GM12878 (cell line): Measurements from ENCODE around the gene GRIK3. TPM values are rescaled to one million over a fixed set of nuclear protein-coding genes. Genes with fewer than 3 reads are reported as not detected.

Source experiments
- ATAC-seq: fragments of 200-7000 bp; cut with Tn5 transposase; 3 replicates; pipeline ENCODE4 v1.9.1; 2020; ENCODE audit warnings: mild to moderate bottlenecking, moderate library complexity
- BruUV-seq: library from RNA; stranded (reverse); fragments of 400-500 nt; replicated peaks from 2 replicates; lab custom pipeline; 2021; lab: Mats Ljungman, UMichigan
- CTCF ChIA-PET: fragments of 300-600 bp; sonication (Branson Sonifier 250); formaldehyde crosslinking; extraction: SDS; loops from one replicate; lab custom pipeline; 2021; ENCODE audit warnings: inconsistent platforms; lab: Yijun Ruan, JAX
- POLR2A ChIA-PET: fragments of 350-600 bp; formaldehyde crosslinking; extraction: SDS; loops from one replicate; lab custom pipeline; 2021; ENCODE audit warnings: inconsistent platforms; lab: Charles Lee
- RAD21 ChIA-PET: fragments of 300-600 bp; sonication (Branson Sonifier 250); formaldehyde crosslinking; loops from one replicate; lab custom pipeline; 2023; ENCODE audit warnings: antibody characterized with exemption; ENCODE audit not compliant: unreplicated experiment; lab: Charles Lee
- SMC1A ChIA-PET: fragments of 300-600 bp; sonication (Branson Sonifier 250); formaldehyde crosslinking; loops from one replicate; lab custom pipeline; 2023; ENCODE audit not compliant: unreplicated experiment, uncharacterized antibody; lab: Charles Lee
- DNase-seq: peaks from one replicate; pipeline ENCODE4 v3.0.0-alpha.2; 2011; ENCODE audit warnings: low read depth, low spot score
- FAIRE-seq: peaks from 3 replicates; lab custom pipeline; 2011; peaks lifted over from hg19 to GRCh38; lab: Jason Lieb, UNC
- H2AFZ ChIP-seq: 2 replicates; pipeline ENCODE4 v1.6.0; 2011; ENCODE audit warnings: low read depth, low read length, control low read depth; ENCODE audit not compliant: control insufficient read depth
- H3K27ac ChIP-seq: 2 replicates; pipeline ENCODE4 v1.5.1; 2011; ENCODE audit warnings: control low read depth; ENCODE audit not compliant: control insufficient read depth, insufficient read depth
- H3K27me3 ChIP-seq, 2 experiments: replicated peaks in 1 of 2; 2 replicates each; pipeline versions ENCODE4 v1.6.0 to v1.6.1; 2011; ENCODE audit warnings: low read length in 1 of 2; ENCODE audit not compliant: control insufficient read depth in 2 of 2, insufficient read depth in 2 of 2
- H3K36me3 ChIP-seq, 2 experiments: 2 replicates each; pipeline ENCODE4 v1.5.1; 2011; ENCODE audit warnings: low read length in 1 of 2; ENCODE audit not compliant: control insufficient read depth in 2 of 2, insufficient read depth in 2 of 2
- H3K4me1 ChIP-seq: 2 replicates; pipeline ENCODE4 v1.6.1; 2011; ENCODE audit warnings: mild to moderate bottlenecking, low read length, moderate library complexity, mixed read lengths; ENCODE audit not compliant: control insufficient read depth, insufficient read depth
- H3K4me2 ChIP-seq: 2 replicates; pipeline ENCODE4 v1.6.0; 2011; ENCODE audit warnings: control low read depth; ENCODE audit not compliant: control insufficient read depth, insufficient read depth
- H3K4me3 ChIP-seq: fragments of 200-600 bp; sonication (generic); 2 replicates; pipeline ENCODE4 v1.5.1; 2016
- H3K79me2 ChIP-seq: 2 replicates; pipeline ENCODE4 v1.6.0; 2011; ENCODE audit warnings: low read length; ENCODE audit not compliant: control insufficient read depth, insufficient read depth
- H3K9ac ChIP-seq: 2 replicates; pipeline ENCODE4 v1.8.0; 2011; ENCODE audit warnings: low read length, control low read depth, mixed read lengths; ENCODE audit not compliant: control insufficient read depth, insufficient read depth
- H3K9me3 ChIP-seq: replicated peaks from 3 replicates; pipeline ENCODE4 v1.5.1; 2011; ENCODE audit warnings: mild to moderate bottlenecking, low read length; ENCODE audit not compliant: control insufficient read depth, insufficient read depth
- H4K20me1 ChIP-seq: 2 replicates; pipeline ENCODE4 v1.6.0; 2011; ENCODE audit not compliant: control insufficient read depth, insufficient read depth
- BACH1 ChIP-seq: fragments of 450-650 bp; IDR thresholded peaks from 2 replicates; pipeline ENCODE4 v1.6.1; 2017; ENCODE audit warnings: mild to moderate bottlenecking, borderline replicate concordance
- CREB1 ChIP-seq: IDR thresholded peaks from 2 replicates; pipeline ENCODE4 v1.6.1; 2012; ENCODE audit warnings: low read depth, mild to moderate bottlenecking, inconsistent platforms
- CREM ChIP-seq: IDR thresholded peaks from 2 replicates; pipeline ENCODE4 v1.6.1; 2014; ENCODE audit warnings: antibody characterized with exemption, low read depth
- ETV6 ChIP-seq, 2 experiments: fragments of 450-650 bp in 1 of 2; IDR thresholded peaks in 1 of 2; conservative IDR thresholded peaks in 1 of 2; 2 replicates each; pipeline ENCODE4 v1.6.1; 2014; ENCODE audit warnings: antibody characterized with exemption in 1 of 2, borderline replicate concordance in 1 of 2, low read depth in 1 of 2, mild to moderate bottlenecking in 1 of 2, moderate library complexity in 1 of 2
- HCFC1 ChIP-seq: fragments of 150-350 bp; IDR thresholded peaks from 2 replicates; pipeline ENCODE4 v1.6.1; 2014; ENCODE audit warnings: low read length
- POLR2A ChIP-seq: IDR thresholded peaks from 2 replicates; pipeline ENCODE4 v1.6.1; 2011; ENCODE audit warnings: low read depth, mild to moderate bottlenecking, low read length
- RBBP5 ChIP-seq: fragments of 200-600 bp; sonication (generic); conservative IDR thresholded peaks from 2 replicates; pipeline ENCODE4 v1.6.1; 2016
- REST ChIP-seq: IDR thresholded peaks from 2 replicates; pipeline ENCODE4 v1.6.1; 2012; ENCODE audit warnings: mild to moderate bottlenecking, low read depth, low read length
- SREBF1 ChIP-seq: IDR thresholded peaks from 2 replicates; pipeline ENCODE4 v1.6.1; 2012; ENCODE audit warnings: mild to moderate bottlenecking, low read length
- USF2 ChIP-seq: IDR thresholded peaks from 2 replicates; pipeline ENCODE4 v1.6.1; 2011; ENCODE audit warnings: low read depth, low read length, improper control_type of control experiment, borderline replicate concordance
- WGBS: methylation state at CpG from one replicate; pipeline ENCODE4 v1.1.6; 2016; ENCODE audit warnings: low lambda C conversion rate; ENCODE audit not compliant: insufficient replicate concordance, insufficient coverage; ENCODE audit errors: missing lambda C conversion rate; 5-methylcytosine and 5-hydroxymethylcytosine counted together
- in situ Hi-C: fragments of 300-500 bp; cut with MboI; formaldehyde crosslinking; loops from 9 replicates; pipeline ENCODE4 v1.14.3; 2018; ENCODE audit warnings: mixed read lengths
- intact Hi-C: fragments of 100-400 bp; cut with micrococcal nuclease; formaldehyde crosslinking; loops from one replicate; pipeline ENCODE4 v1.14.2; 2022; ENCODE audit not compliant: unreplicated experiment
- polyA plus RNA-seq, 11 experiments: library from polyadenylated mRNA; depleted of rRNA in 4 of 11; unstranded in 6 of 11; stranded (reverse) in 5 of 11; fragments of >200 nt; fragmentation: Nextera tagmentation in 4 of 11; fragmentation: Illumina TruSeq in 1 of 11; extraction: Ambion mirVana in 4 of 11; extraction: Trizol in 1 of 11; gene quantifications; 1 replicate in 1 of 11; 2 replicates in 10 of 11; pipeline versions ENCODE4 v1.2.1 to v1.2.3, GENCODE V29; 2011 to 2016; ENCODE audit warnings: inconsistent platforms in 2 of 11, missing spikeins in 2 of 11, low read depth in 1 of 11
- total RNA-seq, 4 experiments: library from RNA; depleted of rRNA in 3 of 4; stranded (reverse); fragments of >200 nt in 3 of 4; fragmentation: Illumina TruSeq in 1 of 4; extraction: Trizol in 1 of 4; gene quantifications; 2 replicates each; pipeline versions ENCODE4 v1.2.1 to v1.2.3, GENCODE V29; 2013 to 2021

GRIK3 gene
- total and polyA plus RNA-seq, 10 of the 15 experiments (the other 5 are each of a cell fraction or from before 2014, with no cell fraction given) = not detected

DNA sequence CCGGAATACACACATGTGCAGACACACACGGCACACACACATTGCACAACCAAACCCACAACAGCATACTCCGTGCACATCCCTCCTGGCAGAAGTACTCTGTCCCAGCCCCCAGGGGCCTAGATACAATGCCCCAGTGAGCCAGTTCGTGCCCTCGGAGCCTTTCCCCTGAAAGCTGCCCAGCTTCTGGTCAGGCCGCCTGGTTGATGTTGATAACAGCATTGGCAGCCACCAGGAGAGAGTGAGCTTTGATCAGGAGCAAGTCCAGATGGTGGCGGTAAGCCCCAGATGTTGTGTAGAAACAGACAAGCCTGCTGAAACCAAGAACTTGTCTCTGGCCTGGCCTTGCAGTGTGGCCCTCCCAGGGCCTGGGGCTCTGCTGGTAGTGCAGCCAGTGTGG, 109.1 kb downstream of the GRIK3 start:
- SMC1A ChIA-PET = no interaction called here
- H3K27me3 ChIP-seq = no peaks in the 10 kb centered on the region; a peak in 1 of 4 replicates
- no peak overlapping the region for H3K4me2 ChIP-seq
- H4K20me1 ChIP-seq = no peaks in the 10 kb centered on the region
- no peaks in the 10 kb centered on the region for H3K9me3 ChIP-seq
- FAIRE-seq = no peak
- H2AFZ ChIP-seq = no peak overlapping the region
- RAD21 ChIA-PET = no interaction called here
- no peak for ATAC-seq
- no peaks in the 10 kb centered on the region for H3K36me3 ChIP-seq
- TF ChIP-seq HCFC1 = no peak
- TF ChIP-seq RBBP5 = no peak
- no peak for TF ChIP-seq USF2
- no peak for TF ChIP-seq SREBF1
- TF ChIP-seq BACH1 = no peak
- TF ChIP-seq POLR2A = no peak
- DNase-seq = no peak
- intact Hi-C loops (no loop called here), in situ Hi-C loops (no loop called here)
- H3K79me2 ChIP-seq = no peaks in the 10 kb centered on the region
- H3K4me1 ChIP-seq = no peaks in the 10 kb centered on the region
- no peak overlapping the region for H3K9ac ChIP-seq
- CTCF ChIA-PET = no interaction called here
- POLR2A ChIA-PET = no interaction called here
- H3K27ac ChIP-seq = no peak overlapping the region
- BruUV-seq = no TSS peak
- no peak overlapping the region for H3K4me3 ChIP-seq
- 14% methylated on average over 7 of the region's 7 CpGs for WGBS

DNA sequence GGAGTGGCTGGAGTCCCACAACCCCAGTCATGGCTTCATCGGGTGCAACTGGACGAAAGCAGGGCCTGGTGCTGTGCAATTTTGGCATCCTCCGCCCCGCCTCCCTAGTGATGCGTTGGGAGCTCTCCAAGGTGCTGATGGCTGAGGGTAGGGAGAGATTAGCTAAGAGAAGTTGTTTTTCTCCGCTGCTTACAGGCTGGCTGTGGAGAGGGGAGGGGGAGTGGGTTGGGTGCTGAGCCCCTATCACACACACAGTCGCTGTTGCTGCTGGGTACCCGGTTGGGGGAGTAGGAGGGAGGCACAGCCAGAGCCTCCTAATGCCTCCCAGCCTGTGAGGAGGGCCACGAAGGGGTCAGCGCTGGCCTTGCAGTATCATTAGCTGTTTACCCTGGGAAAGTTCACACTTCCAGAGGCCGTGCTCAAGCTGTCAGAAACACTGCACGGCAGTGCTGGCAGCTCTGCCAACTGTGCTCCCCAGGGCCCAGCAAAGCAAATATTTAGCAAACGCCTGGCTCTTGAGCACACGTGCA, 110.0 kb downstream of the GRIK3 start:
- ChIA-PET SMC1A (no interaction called here), CTCF (no interaction called here), POLR2A (no interaction called here), RAD21 (no interaction called here)
- FAIRE-seq (no peak), DNase-seq (no peak), ATAC-seq (peak; percentile 71)
- Histone ChIP-seq H3K4me1 (no peaks in the 10 kb centered on the region), H3K27ac (no peak overlapping the region), H3K36me3 (no peaks in the 10 kb centered on the region), H3K9ac (no peak overlapping the region), H3K4me2 (no peak overlapping the region), H3K79me2 (no peaks in the 10 kb centered on the region), H3K27me3 (no peaks in the 10 kb centered on the region; a peak in 1 of 4 replicates), H3K9me3 (no peaks in the 10 kb centered on the region), H3K4me3 (no peak overlapping the region), H2AFZ (no peak overlapping the region), H4K20me1 (no peaks in the 10 kb centered on the region)
- TF ChIP-seq CREM = 0 out of 2 replicates have a peak, but pooled peaks have one; percentile 49
- TF ChIP-seq CREB1 = peak; percentile 61; the same call in 1 of the 2 replicates
- peak; percentile 96 for TF ChIP-seq REST
- no peak for TF ChIP-seq ETV6 (conservative IDR thresholded peaks at IDR 0.05 in 1 of 2, IDR thresholded peaks at IDR 0.05 in 1 of 2; ENCODE audit: borderline replicate concordance in 1 of 2, low read depth in 1 of 2)
- 41% methylated on average over 14 of the region's 14 CpGs for WGBS
- BruUV-seq = no TSS peak
- in situ Hi-C loops (no loop called here), intact Hi-C loops (no loop called here)
